CD4-positive, alpha-beta T cell treated with Interleukin-2 at 100 ng/mL for 4 hours (primary cell): ENCODE results near the gene OSBPL2.

Experiments used
- DNase-seq: peaks from one replicate; pipeline ENCODE4 v3.0.0-alpha.2; 2020; ENCODE audit warnings: low spot score

The OSBPL2 gene

GRCh38 chr20:62313460-62314338 lies 75.4 kb downstream of the OSBPL2 start:
- no peak for DNase-seq

- DNase-seq, result no peak
Observed at GRCh38 chr20:62314339-62314638, 76.0 kb downstream of the OSBPL2 start.

GRCh38 chr20:62314711-62315302 lies 76.5 kb downstream of the OSBPL2 start:
- DNase-seq, result no peak

GRCh38 chr20:62315773-62316172 lies 77.5 kb downstream of the OSBPL2 start:
- no peak for DNase-seq

- DNase-seq, result no peak
Observed at GRCh38 chr20:62316331-62317166, 78.2 kb downstream of the OSBPL2 start.

GRCh38 chr20:62317167-62317655 lies 78.9 kb downstream of the OSBPL2 start:
- no peak for DNase-seq

- DNase-seq, result no peak
Observed at GRCh38 chr20:62318400-62319345, 80.4 kb downstream of the OSBPL2 start.

GRCh38 chr20:62319346-62319909 lies 81.1 kb downstream of the OSBPL2 start:
- DNase-seq, result no peak

GRCh38 chr20:62320581-62321354 lies 82.4 kb downstream of the OSBPL2 start:
- no peak for DNase-seq

GRCh38 chr20:62321521-62321948 lies 83.2 kb downstream of the OSBPL2 start:
- DNase-seq, result no peak

- DNase-seq, result no peak
Observed at GRCh38 chr20:62321975-62322374, 83.7 kb downstream of the OSBPL2 start.

GRCh38 chr20:62322492-62323041 lies 84.2 kb downstream of the OSBPL2 start:
- no peak for DNase-seq

- no peak for DNase-seq
Observed at GRCh38 chr20:62323146-62323979, 85.0 kb downstream of the OSBPL2 start.

- no peak for DNase-seq
Observed at GRCh38 chr20:62323980-62324906, 85.9 kb downstream of the OSBPL2 start.

GRCh38 chr20:62325172-62325905 lies 87.0 kb downstream of the OSBPL2 start:
- no peak for DNase-seq

GRCh38 chr20:62326559-62326958 lies 88.2 kb downstream of the OSBPL2 start:
- no peak for DNase-seq
